ENCODE results near the gene ZMIZ1.

ZMIZ1 gene

GRCh38 chr10:79066411-79067240 lies 2.1 kb upstream of the ZMIZ1 start:
- peak; percentile 47 for DNase-seq (ENCODE audit: low spot score)

GRCh38 chr10:79067241-79068202 lies 1.2 kb upstream of the ZMIZ1 start:
- peak; percentile 82 for DNase-seq (ENCODE audit: low spot score)

GRCh38 chr10:79068203-79068561 lies 584 bp upstream of the ZMIZ1 start:
- no peak for DNase-seq (ENCODE audit: low spot score)

- peak; percentile 61 for DNase-seq (ENCODE audit: low spot score)
Observed at GRCh38 chr10:79069325-79070080, 737 bp downstream of the ZMIZ1 start.

GRCh38 chr10:79070081-79070605 lies 1.4 kb downstream of the ZMIZ1 start:
- peak; percentile 48 for DNase-seq (ENCODE audit: low spot score)

GRCh38 chr10:79070606-79071395 lies 2.0 kb downstream of the ZMIZ1 start:
- DNase-seq (ENCODE audit: low spot score) = peak; percentile 83

GRCh38 chr10:79071396-79071923 lies 2.7 kb downstream of the ZMIZ1 start:
- no peak for DNase-seq (ENCODE audit: low spot score)

- DNase-seq (ENCODE audit: low spot score) = peak; percentile 67
Observed at GRCh38 chr10:79072041-79072441, 3.3 kb downstream of the ZMIZ1 start.

- no peak for DNase-seq (ENCODE audit: low spot score)
Observed at GRCh38 chr10:79072994-79073645, 4.4 kb downstream of the ZMIZ1 start.

GRCh38 chr10:79073784-79074432 lies 5.1 kb downstream of the ZMIZ1 start:
- DNase-seq (ENCODE audit: low spot score) = peak; percentile 85

GRCh38 chr10:79074732-79075131 lies 6.0 kb downstream of the ZMIZ1 start:
- no peak for DNase-seq (ENCODE audit: low spot score)

GRCh38 chr10:79075418-79075817 lies 6.7 kb downstream of the ZMIZ1 start:
- DNase-seq (ENCODE audit: low spot score) = no peak

GRCh38 chr10:79077488-79078173 lies 8.9 kb downstream of the ZMIZ1 start:
- no peak for DNase-seq (ENCODE audit: low spot score)

- DNase-seq (ENCODE audit: low spot score) = no peak
Observed at GRCh38 chr10:79078367-79079053, 9.7 kb downstream of the ZMIZ1 start.

- no peak for DNase-seq (ENCODE audit: low spot score)
Observed at GRCh38 chr10:79079054-79079397, 10.3 kb downstream of the ZMIZ1 start.

GRCh38 chr10:79079490-79080355 lies 11.0 kb downstream of the ZMIZ1 start:
- DNase-seq (ENCODE audit: low spot score) = peak; percentile 49

- DNase-seq (ENCODE audit: low spot score) = peak; percentile 71
Observed at GRCh38 chr10:79081353-79082034, 12.7 kb downstream of the ZMIZ1 start.
